Measurements from ENCODE around the gene EIF2D.

DNA sequence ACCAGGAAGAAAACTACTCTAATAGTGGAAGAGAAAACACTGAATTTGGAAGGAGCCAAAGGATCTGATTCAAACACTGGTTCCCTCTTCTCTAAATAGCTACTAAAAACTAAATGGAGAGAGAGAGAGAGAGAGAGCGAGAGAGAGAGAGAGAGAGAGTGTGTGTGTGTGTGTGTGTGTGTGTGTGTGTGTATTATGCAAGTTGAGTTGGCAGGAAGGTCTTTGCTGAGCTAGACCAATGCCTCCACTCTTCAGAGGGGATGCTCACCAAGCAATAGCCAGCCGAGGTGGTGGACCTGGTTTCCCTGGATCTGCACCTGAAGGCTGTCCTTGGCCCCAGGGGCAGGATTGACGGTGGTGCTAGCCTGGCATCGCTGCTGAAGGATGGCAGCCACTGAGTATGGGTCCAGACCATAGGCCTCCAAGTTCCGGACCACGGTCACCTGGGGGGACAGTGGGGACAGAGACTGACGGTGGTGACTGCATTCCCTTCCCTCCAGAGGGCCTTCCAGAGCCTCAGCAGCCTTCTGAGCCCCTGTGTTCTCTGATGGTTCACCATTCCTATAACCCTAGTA, 18.8 kb downstream of the EIF2D start:
- TF ChIP-seq, protein P1, sequence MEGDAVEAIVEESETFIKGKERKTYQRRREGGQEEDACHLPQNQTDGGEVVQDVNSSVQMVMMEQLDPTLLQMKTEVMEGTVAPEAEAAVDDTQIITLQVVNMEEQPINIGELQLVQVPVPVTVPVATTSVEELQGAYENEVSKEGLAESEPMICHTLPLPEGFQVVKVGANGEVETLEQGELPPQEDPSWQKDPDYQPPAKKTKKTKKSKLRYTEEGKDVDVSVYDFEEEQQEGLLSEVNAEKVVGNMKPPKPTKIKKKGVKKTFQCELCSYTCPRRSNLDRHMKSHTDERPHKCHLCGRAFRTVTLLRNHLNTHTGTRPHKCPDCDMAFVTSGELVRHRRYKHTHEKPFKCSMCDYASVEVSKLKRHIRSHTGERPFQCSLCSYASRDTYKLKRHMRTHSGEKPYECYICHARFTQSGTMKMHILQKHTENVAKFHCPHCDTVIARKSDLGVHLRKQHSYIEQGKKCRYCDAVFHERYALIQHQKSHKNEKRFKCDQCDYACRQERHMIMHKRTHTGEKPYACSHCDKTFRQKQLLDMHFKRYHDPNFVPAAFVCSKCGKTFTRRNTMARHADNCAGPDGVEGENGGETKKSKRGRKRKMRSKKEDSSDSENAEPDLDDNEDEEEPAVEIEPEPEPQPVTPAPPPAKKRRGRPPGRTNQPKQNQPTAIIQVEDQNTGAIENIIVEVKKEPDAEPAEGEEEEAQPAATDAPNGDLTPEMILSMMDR (IDR thresholded peaks at IDR 0.05): no peak
- TF ChIP-seq POLR2A (IDR thresholded peaks at IDR 0.05): no peak

Data from body of pancreas (tissue), 4 donors.